ENCODE data around the gene ZNF234. TPM values are rescaled to one million over a fixed set of nuclear protein-coding genes. Genes with fewer than 3 reads are reported as not detected.
"Not testable (repeated sequence)": the region's sequence is repeated elsewhere in the genome, so short reads cannot be mapped to it uniquely, and the experiment has no call there.

Gene ZNF234
- polyA plus RNA-seq, 3 donors from 2014 or later = 2.7 to 7.4 (median 6.1) TPM

GRCh38 chr19:44149776-44150175 is 8.4 kb downstream of the ZNF234 start:
- no peaks in the 10 kb centered on the region for H3K27me3 Mint-ChIP-seq (ENCODE audit: low read depth in 3 of 3)
- no peak for DNase-seq
- peaks cover 80 to 87% (median 85%) of the 10 kb centered on the region in 3 donors for H3K36me3 Mint-ChIP-seq
- peaks cover 3 to 12% (median 7%) of the 10 kb centered on the region in 6 donors for H3K9me3 Mint-ChIP-seq
- H3K4me3 Mint-ChIP-seq = no peak overlapping the region
- no peaks in the 10 kb centered on the region for H3K4me1 Mint-ChIP-seq
- no peak overlapping the region for H3K27ac Mint-ChIP-seq

GRCh38 chr19:44151491-44151890 is 10.1 kb downstream of the ZNF234 start:
- H3K9me3 Mint-ChIP-seq = peaks cover 10 to 26% (median 19%) of the 10 kb centered on the region in 6 donors
- no peaks in the 10 kb centered on the region for H3K4me1 Mint-ChIP-seq
- H3K27me3 Mint-ChIP-seq (ENCODE audit: low read depth in 3 of 3) = no peaks in the 10 kb centered on the region
- no peak for DNase-seq
- no peak overlapping the region for H3K27ac Mint-ChIP-seq
- peaks cover 75 to 82% (median 81%) of the 10 kb centered on the region in 3 donors for H3K36me3 Mint-ChIP-seq
- H3K4me3 Mint-ChIP-seq = no peak overlapping the region

GRCh38 chr19:44156475-44156874 is 15.1 kb downstream of the ZNF234 start:
- peaks cover 58 to 67% (median 63%) of the 10 kb centered on the region in 3 donors for H3K36me3 Mint-ChIP-seq
- no peaks in the 10 kb centered on the region for H3K4me1 Mint-ChIP-seq
- no peak overlapping the region for H3K4me3 Mint-ChIP-seq
- no peaks in the 10 kb centered on the region for H3K27me3 Mint-ChIP-seq (ENCODE audit: low read depth in 3 of 3)
- no peak for DNase-seq
- no peak overlapping the region for H3K27ac Mint-ChIP-seq
- peaks cover 28 to 70% (median 58%) of the 10 kb centered on the region in 6 donors for H3K9me3 Mint-ChIP-seq

GRCh38 chr19:44163789-44164188 is 22.4 kb downstream of the ZNF234 start:
- Mint-ChIP-seq H3K9me3 (peaks cover 10 to 65% (median 29%) of the 10 kb centered on the region in 6 donors), H3K27ac (no peak overlapping the region), H3K36me3 (peaks cover 20 to 25% (median 24%) of the 10 kb centered on the region in 3 donors)

GRCh38 chr19:44164327-44164672 is 22.9 kb downstream of the ZNF234 start:
- Mint-ChIP-seq H3K27ac (peak overlapping the region; percentile 96 to 99 (median 98)), H3K36me3 (peaks cover 23 to 29% (median 28%) of the 10 kb centered on the region in 3 donors), H3K27me3 (ENCODE audit: low read depth in 3 of 3) (peaks cover 0 to 7% (median 3%) of the 10 kb centered on the region in 3 donors), H3K4me1 (peaks cover 34 to 45% of the 10 kb centered on the region in 2 donors), H3K9me3 (peaks cover 10 to 60% (median 27%) of the 10 kb centered on the region in 6 donors), H3K4me3 (peak overlapping the region; percentile 97 to 98 (median 98))
- no peak for DNase-seq

More at GRCh38 chr19:44163789-44164188, 22.4 kb downstream of the ZNF234 start:
- peaks cover 0 to 7% (median 3%) of the 10 kb centered on the region in 3 donors for H3K27me3 Mint-ChIP-seq (ENCODE audit: low read depth in 3 of 3)
- peaks cover 34 to 44% of the 10 kb centered on the region in 2 donors for H3K4me1 Mint-ChIP-seq
- DNase-seq = no peak
- H3K4me3 Mint-ChIP-seq = no peak overlapping the region

- Mint-ChIP-seq H3K4me3 (peak within 1 kb of the TSS; percentile 97 to 98 (median 98)), H3K4me1 (peaks cover 34 to 45% of the 10 kb centered on the region in 2 donors), H3K36me3 (peaks cover 29 to 35% (median 34%) of the 10 kb centered on the region in 3 donors), H3K27me3 (ENCODE audit: low read depth in 3 of 3) (peaks cover 0 to 7% (median 3%) of the 10 kb centered on the region in 3 donors), H3K27ac (peak within 1 kb of the TSS; percentile 96 to 99 (median 98)), H3K9me3 (peaks cover 10 to 61% (median 25%) of the 10 kb centered on the region in 6 donors)
- peak; percentile 76 to 85 (median 82) for DNase-seq
Measured at GRCh38 chr19:44164673-44165512, 23.5 kb downstream of the ZNF234 start, which contains the start of gene ZNF226. TSS of gene ZNF226 (plus strand) at chr19:44165100. CDS start at chr19:44170081, 4,981 bp downstream.

- peaks cover 77 to 85% (median 82%) of the 10 kb centered on the region in 3 donors for H3K36me3 Mint-ChIP-seq
- H3K9me3 Mint-ChIP-seq = peaks cover 27 to 64% (median 45%) of the 10 kb centered on the region in 6 donors
- DNase-seq; H3K4me3 Mint-ChIP-seq; H3K27ac Mint-ChIP-seq; H3K27me3 Mint-ChIP-seq (ENCODE audit: low read depth in 3 of 3): not testable (repeated sequence)
- H3K4me1 Mint-ChIP-seq = peaks cover 20 to 28% of the 10 kb centered on the region in 2 donors
Measured at GRCh38 chr19:44170660-44171059, 29.3 kb downstream of the ZNF234 start.

- Mint-ChIP-seq H3K27me3 (ENCODE audit: low read depth in 3 of 3) (peaks cover 0 to 3% (median 0%) of the 10 kb centered on the region in 3 donors), H3K36me3 (peaks cover 66 to 67% (median 67%) of the 10 kb centered on the region in 3 donors), H3K4me3 (no peak overlapping the region), H3K9me3 (peaks cover 60 to 96% (median 91%) of the 10 kb centered on the region in 6 donors), H3K27ac (no peak overlapping the region), H3K4me1 (no peaks in the 10 kb centered on the region)
- DNase-seq = no peak
Measured at GRCh38 chr19:44176590-44176989, 35.2 kb downstream of the ZNF234 start.

GRCh38 chr19:44180968-44181367 is 39.6 kb downstream of the ZNF234 start:
- Mint-ChIP-seq H3K9me3 (peaks cover 53 to 95% (median 83%) of the 10 kb centered on the region in 6 donors), H3K4me1 (no peaks in the 10 kb centered on the region), H3K4me3 (no peak overlapping the region), H3K27me3 (ENCODE audit: low read depth in 3 of 3) (peaks cover 0 to 5% (median 0%) of the 10 kb centered on the region in 3 donors), H3K36me3 (peaks cover 23 to 31% (median 27%) of the 10 kb centered on the region in 3 donors), H3K27ac (no peak overlapping the region)
- no peak for DNase-seq

GRCh38 chr19:44182145-44182544 is 40.8 kb downstream of the ZNF234 start:
- Mint-ChIP-seq H3K27ac (no peak overlapping the region), H3K36me3 (peaks cover 12 to 21% (median 15%) of the 10 kb centered on the region in 3 donors), H3K4me1 (no peaks in the 10 kb centered on the region), H3K27me3 (ENCODE audit: low read depth in 3 of 3) (peaks cover 0 to 2% (median 0%) of the 10 kb centered on the region in 3 donors), H3K4me3 (no peak overlapping the region), H3K9me3 (peaks cover 43 to 95% (median 83%) of the 10 kb centered on the region in 6 donors)
- no peak for DNase-seq

- H3K36me3 Mint-ChIP-seq = peaks cover 4 to 21% (median 19%) of the 10 kb centered on the region in 3 donors
- peaks cover 21 to 77% (median 52%) of the 10 kb centered on the region in 6 donors for H3K9me3 Mint-ChIP-seq
- peaks cover 0 to 8% (median 5%) of the 10 kb centered on the region in 3 donors for H3K27me3 Mint-ChIP-seq (ENCODE audit: low read depth in 3 of 3)
- H3K27ac Mint-ChIP-seq = no peak overlapping the region
- H3K4me3 Mint-ChIP-seq = no peak overlapping the region
- no peak for DNase-seq
- H3K4me1 Mint-ChIP-seq = no peaks in the 10 kb centered on the region
Measured at GRCh38 chr19:44190020-44190419, 48.7 kb downstream of the ZNF234 start.

- H3K4me1 Mint-ChIP-seq = no peaks in the 10 kb centered on the region
- DNase-seq = no peak
- no peak overlapping the region for H3K4me3 Mint-ChIP-seq
Measured at GRCh38 chr19:44192127-44192526, 50.8 kb downstream of the ZNF234 start.

GRCh38 chr19:44196772-44197171 is 55.4 kb downstream of the ZNF234 start:
- no peak for DNase-seq
- Mint-ChIP-seq H3K9me3 (peaks cover 21 to 58% (median 31%) of the 10 kb centered on the region in 6 donors), H3K4me3 (no peak overlapping the region), H3K36me3 (peaks cover 5 to 14% (median 13%) of the 10 kb centered on the region in 3 donors), H3K27ac (no peak overlapping the region), H3K27me3 (ENCODE audit: low read depth in 3 of 3) (peaks cover 0 to 24% (median 4%) of the 10 kb centered on the region in 3 donors), H3K4me1 (no peaks in the 10 kb centered on the region)

More at GRCh38 chr19:44192127-44192526, 50.8 kb downstream of the ZNF234 start:
- peaks cover 0 to 27% (median 19%) of the 10 kb centered on the region in 3 donors for H3K36me3 Mint-ChIP-seq
- H3K27me3 Mint-ChIP-seq (ENCODE audit: low read depth in 3 of 3) = peaks cover 5 to 11% (median 8%) of the 10 kb centered on the region in 3 donors
- no peak overlapping the region for H3K27ac Mint-ChIP-seq
- H3K9me3 Mint-ChIP-seq = peaks cover 19 to 77% (median 42%) of the 10 kb centered on the region in 6 donors

GRCh38 chr19:44202470-44202869 is 61.1 kb downstream of the ZNF234 start:
- H3K4me1 Mint-ChIP-seq = peaks cover 6 to 7% of the 10 kb centered on the region in 2 donors
- H3K27me3 Mint-ChIP-seq (ENCODE audit: low read depth in 3 of 3) = peaks cover 9 to 27% (median 24%) of the 10 kb centered on the region in 3 donors
- H3K4me3 Mint-ChIP-seq = no peak overlapping the region
- peaks cover 18 to 50% (median 30%) of the 10 kb centered on the region in 6 donors for H3K9me3 Mint-ChIP-seq
- DNase-seq = no peak
- H3K36me3 Mint-ChIP-seq = peaks cover 5 to 21% (median 9%) of the 10 kb centered on the region in 3 donors
- no peak overlapping the region for H3K27ac Mint-ChIP-seq
